Loucy (cell line): ENCODE results near the gene GPC5.

Experiments
- CTCF ChIP-seq: fragments of 200-600 bp; sonication (generic); conservative IDR thresholded peaks from 2 replicates; pipeline ENCODE4 v1.5.1; 2014; ENCODE audit warnings: mild to moderate bottlenecking, antibody characterized with exemption, low read length
- EZH2phosphoT487 ChIP-seq: fragments of 200-600 bp; IDR thresholded peaks from 2 replicates; pipeline ENCODE4 v1.6.1; 2018; ENCODE audit warnings: antibody characterized with exemption, mild to moderate bottlenecking, moderate library complexity, borderline replicate concordance

- no peak for TF ChIP-seq CTCF
- no peak for TF ChIP-seq EZH2phosphoT487
Measured at GRCh38 chr13:92553470-92554114, 1155.2 kb downstream of the GPC5 start.
